Femur (tissue), 1 donor: ENCODE results near the gene GALR1.

Experiments used
- DNase-seq: peaks from one replicate; pipeline ENCODE4 v3.0.0-alpha.2; 2017

The GALR1 gene

DNA sequence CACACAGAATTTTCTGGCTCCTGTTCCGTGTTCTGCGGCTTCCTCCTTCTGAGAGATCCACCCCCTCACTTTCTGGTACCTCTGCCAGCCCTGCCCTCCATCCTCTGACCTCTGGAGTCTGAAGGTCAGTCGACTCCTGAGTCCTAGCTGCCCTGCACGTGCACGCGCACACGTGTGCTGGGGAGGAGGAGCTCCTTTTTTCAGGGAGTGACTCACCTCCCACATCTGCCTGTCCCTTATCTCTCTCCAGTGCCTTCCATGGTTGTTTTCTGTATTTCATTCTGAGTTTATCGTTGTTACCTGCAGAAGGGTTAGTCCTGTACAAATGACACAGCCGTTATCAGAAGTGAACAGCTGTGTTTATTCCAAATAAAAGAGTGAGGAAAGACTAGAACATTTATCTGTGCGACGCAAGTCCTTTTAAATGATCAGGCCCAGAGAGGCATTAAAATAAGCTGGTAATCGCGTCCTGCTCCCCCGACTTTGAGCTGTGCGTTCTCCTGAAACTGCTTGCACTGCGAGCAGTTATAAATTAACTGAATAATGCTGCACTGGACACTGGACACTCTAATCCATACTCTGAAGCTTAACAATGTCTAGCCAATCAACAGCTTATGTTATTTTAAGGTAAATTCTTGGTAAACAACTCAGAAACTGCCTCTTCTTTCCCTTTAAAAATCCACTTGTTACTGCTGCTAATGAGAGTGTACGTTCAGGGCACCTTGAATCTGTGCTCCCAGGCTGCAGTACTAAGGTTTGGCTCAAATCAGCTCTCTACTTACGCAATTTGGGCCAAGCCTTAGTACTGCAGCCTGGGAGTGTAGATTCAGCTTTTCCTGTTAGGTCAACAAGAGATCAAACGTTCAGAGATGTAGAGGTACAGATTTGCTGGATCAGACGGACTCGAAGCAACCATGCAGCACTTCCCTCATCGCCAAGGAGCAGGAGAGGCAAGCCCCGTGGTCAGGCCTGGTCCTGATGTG is 72.5 kb downstream of the GALR1 start:
- DNase-seq: no peak

DNA sequence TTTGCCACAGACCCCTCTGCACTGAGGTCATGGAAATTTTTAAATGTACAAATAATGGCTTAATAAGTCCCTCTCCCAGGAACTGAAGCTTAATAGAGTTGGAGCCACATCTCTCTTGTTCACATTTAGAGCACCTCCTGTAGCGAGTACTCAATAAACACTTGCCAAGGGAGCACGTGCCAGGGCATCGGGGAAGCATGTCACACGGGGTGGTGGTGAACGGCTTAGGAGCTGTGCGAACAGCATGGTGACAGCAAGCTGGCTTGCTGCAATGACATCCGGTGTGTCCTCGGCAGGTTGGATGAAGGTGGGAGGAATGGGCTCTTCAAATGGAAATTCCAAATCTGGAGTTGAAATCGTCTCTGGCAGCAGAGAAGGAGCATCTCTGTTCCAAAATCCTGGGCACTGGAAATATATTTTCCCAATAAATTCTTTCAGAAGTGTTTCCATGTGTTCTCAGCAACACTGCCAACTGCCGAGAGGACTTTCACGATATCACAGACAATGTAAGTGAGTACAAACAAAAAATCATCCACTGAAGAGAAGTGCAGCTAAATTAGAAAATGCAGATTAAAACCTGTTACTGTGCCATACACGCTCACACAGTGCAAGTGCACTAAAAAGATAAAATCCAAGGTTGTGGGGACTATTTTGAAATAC is 74.1 kb downstream of the GALR1 start:
- DNase-seq: no peak
